Glomerular visceral epithelial cell (primary cell): ENCODE data around the gene ALAD.
"Not testable (repeated sequence)": the region's sequence is repeated elsewhere in the genome, so short reads cannot be mapped to it uniquely, and the experiment has no call there.

Experiments
- DNase-seq: peaks from one replicate; pipeline ENCODE4 v3.0.0-alpha.2; 2016; ENCODE audit errors: extremely low spot score

ALAD gene

GRCh38 chr9:113373676-113374392 lies 27.2 kb downstream of the ALAD start:
- DNase-seq = no peak

DNA sequence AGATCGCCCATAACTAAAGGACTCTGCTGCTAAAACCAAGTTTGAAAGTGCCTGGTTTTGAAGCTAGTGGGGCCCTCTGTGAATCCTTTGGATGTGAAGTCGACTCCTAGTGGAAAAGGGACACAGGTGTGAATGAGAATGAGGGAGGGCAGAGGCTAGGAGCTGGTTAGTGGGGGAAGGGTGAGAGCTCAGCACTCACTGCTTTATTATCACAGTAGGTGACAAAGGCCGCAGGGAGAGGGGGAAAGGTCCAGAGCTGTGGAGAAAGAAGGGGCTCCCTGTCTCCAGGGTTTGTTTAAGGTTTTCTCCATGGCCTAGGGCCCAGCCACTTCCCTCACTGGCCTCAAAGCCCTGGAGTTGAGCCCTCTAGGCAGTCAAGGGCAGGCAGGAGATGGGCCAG lies 27.8 kb downstream of the ALAD start:
- DNase-seq = no peak

- DNase-seq = no peak
Measured at GRCh38 chr9:113372059-113372458, 29.0 kb downstream of the ALAD start.

DNA sequence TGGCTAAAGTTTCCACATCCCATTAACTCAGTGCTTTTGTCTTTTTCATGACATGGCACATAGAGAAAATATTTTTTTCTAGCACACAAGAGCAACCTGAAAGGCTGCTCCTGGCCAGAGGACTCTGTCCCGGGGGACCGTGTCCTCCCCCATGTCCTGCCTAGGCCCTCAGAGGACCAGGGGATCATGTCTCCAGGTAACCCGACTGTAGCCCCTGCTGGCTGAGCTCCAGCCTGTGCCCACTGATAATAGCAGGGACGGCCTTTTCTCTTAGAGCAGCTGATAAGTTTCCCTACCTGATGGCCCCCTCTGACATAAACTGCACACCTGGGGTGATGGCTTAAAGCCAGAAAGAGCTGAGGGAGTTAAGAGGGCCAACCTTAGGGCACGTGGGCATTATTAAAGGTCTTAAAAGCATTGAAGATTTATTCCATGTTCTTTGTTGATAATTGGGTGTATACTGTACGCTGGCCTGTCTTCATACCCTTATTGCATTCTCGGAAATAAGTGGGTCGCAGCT lies 30.2 kb downstream of the ALAD start:
- DNase-seq = no peak

DNA sequence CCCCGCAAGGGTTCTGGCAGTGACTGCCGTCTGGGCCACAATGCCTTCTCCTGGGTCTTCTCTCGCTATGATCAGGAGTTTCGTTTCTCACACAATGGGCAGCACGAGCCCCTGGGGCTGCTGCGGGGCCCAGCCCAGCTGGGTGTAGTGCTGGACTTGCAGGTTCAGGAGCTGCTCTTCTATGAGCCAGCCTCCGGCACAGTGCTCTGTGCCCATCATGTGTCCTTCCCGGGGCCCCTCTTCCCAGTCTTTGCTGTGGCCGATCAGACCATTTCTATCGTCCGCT lies 31.3 kb downstream of the ALAD start:
- DNase-seq = no peak

DNA sequence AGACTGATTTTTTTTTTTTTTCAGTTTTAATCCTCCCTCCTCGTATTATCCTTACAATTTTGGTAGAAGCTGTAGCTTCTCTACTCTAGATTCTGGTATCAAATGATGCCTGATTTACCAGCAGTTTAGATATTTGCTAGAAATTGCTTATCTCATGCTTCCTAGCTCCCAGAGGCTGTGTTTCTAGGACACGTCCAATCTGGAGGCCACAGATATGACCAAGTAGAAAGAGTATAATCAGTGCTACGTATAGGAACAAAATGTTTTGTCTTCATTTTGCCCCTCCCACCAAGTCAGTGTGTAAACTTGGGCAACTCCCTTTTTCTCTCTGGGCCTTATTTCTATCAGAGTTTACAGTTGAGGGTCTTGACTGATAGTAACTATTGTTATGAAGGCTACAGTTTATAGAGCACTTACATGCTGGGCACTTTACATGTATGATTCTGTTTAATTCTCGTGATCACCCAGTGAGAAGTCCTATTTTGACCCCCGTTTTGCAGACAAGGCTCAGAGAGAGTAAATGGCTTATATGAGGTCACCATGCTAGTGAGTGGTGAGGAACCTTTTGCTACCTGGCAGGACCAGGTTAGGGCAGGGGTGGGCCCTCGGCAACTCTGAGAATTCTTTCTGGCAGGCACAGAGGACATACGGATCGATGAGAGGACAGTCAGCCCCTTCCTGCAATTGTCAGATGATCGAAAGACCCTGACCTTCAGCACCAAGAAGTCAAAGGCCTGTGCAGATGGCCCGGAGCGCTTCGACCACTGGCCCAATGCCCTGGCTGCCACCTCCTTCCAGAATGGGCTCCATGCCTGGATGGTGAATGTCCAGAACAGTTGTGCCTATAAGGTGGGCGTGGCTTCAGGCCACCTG lies 31.9 kb downstream of the ALAD start:
- DNase-seq = no peak

DNA sequence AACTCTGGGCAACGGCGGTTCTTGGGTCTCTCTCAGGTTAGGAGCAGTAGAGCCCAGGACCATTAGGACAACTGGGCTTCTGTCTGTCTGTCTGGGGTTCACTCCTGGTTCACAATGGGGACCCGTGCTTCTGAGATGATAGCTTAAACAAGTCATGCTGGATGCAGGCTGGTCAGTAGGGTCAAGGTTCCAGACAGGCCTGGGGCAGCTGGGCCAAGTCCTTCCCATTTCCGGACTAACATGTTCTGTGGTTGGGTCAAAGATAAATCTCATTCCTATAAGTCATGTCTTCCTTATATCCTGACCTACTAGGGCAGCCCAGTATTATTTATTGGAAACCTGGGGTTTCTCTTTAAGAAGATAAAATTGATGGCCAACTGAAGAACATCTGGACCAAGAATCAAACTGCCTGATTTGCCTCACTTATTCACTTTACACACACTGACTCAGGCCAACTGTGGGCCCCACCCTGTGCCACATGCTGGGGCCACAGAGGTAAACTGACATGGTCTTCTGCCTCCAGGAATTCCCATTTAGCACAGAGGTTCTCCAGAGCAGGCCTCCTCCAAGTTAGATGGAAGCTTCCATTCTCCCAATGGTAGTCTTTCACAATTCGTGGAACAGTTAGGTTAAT lies 32.6 kb downstream of the ALAD start:
- no peak for DNase-seq

DNA sequence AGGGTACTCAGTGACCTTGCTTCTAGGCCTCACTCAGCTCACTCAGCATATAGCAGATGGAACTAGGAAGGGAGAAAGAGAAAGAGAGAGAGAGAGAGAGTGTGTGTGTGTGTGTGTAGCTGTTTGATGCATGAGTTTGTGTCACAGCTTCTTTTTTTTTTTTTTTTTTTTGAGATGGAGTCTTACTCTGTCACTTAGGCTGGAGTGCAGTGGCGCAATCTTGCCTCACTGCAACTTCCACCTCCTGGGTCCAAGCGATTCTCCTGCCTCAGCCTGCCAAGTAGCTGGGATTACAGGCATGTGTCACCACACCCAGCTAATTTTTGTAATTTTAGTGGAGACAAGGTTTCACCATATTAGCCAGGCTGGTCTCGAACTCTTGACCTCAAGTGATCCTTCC lies 35.4 kb downstream of the ALAD start:
- DNase-seq = not testable (repeated sequence)

DNA sequence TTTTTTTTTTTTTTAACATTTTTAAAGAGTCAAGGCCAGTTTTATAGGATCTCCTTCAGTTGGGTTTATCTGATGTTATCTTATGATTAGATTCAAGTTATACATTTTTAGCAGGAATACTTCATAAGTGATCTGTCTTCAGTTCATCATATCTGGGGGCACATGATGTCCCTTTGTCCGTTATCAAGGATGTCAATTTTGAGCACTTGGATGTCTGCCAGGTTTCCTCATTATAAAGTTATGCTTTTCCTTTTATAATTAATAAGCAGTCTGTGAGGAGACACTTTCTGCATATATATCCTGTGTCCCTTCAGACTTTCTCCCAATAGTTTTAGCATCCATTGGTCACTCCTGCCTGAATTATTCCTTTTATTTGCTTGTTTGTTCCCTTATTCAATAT lies 36.1 kb downstream of the ALAD start:
- no peak for DNase-seq

- no peak for DNase-seq
Measured at GRCh38 chr9:113363336-113363735, 37.7 kb downstream of the ALAD start.

DNA sequence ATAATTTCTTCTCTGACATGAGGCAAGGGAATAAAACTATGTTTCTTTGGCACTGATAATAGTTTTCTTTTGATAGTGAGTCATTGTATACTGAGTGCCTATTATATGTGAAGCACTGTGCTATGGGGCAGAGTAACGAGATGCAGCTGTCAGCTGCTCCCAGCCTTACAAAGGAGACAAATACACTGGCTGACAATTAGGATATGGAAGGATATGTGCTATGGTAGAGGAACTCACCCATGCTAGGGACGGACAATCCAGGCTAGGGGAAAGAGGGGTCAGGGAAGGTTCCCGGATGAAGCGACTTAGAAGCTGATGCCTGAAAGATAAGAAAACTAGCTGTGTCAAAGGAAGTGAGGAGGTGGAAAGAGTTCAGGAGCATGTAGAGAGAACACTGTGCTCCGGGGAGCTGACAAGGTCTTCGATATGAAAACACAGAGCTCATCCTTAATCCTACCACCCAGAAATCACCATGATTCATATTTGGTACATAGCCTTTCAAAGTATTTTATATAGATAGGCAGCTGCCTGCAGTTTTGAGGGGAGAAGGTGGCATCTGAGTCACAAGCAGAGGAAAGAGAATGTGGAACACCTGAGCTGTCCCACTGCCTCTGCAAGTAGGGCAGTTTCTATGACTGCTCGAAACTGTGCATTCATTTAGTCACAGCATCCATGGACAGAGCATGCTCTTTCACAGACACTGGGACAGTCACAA lies 39.6 kb downstream of the ALAD start:
- no peak for DNase-seq

DNA sequence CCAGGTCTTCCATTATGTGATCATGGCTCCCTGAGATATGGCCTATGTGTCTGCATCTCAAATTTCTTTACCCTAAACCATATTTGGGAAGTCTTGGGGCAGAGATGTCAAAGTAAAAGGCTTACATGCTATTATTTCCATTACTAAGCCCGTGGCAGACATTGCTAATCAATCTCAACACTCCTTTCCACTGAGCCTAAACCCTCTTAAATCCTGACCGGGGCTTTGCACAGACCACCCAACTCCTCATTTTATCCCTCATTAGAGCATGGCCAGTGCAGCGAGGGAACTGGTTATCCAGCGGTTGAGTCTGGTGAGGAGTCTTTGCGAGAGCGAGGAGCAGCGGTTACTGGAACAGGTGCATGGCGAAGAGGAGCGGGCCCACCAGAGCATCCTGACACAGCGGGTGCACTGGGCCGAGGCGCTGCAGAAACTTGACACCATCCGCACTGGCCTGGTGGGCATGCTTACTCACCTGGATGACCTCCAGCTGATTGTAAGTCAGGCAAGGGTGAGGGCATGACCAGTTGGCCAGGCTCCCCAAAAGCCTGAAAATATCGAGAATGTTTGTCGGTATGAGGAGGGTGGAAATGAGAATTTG lies 40.7 kb downstream of the ALAD start:
- DNase-seq = no peak

- DNase-seq = no peak
Measured at GRCh38 chr9:113359385-113359784, 41.7 kb downstream of the ALAD start.

DNA sequence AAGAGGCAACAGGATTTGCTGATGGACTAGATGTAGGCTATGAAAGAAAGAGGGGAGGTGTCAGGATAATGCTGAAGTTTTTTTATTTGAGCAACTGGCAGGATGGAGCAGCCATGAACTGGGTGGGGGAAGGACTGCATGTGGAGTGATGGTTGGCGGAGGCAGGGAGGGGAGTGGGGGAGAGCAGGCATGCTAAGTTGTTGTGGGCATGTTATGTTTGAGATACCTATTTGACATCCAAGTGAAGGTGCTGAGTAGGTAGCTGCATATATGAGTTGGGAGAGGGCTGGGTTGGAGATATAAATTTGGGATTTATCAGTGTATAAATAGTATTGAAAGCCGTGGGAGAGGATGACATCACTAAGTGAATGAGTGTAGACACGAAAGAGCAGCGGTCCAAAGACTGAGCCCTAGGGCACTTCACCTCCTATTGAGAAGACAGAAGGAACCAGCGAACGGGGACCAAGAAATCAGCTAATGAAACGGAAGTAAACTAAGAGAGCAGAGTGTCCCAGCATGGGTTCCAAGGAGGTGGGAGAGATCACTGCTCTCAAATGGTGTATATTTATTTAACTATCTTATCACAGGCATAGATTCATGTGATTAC lies 44.3 kb downstream of the ALAD start:
- no peak for DNase-seq

DNA sequence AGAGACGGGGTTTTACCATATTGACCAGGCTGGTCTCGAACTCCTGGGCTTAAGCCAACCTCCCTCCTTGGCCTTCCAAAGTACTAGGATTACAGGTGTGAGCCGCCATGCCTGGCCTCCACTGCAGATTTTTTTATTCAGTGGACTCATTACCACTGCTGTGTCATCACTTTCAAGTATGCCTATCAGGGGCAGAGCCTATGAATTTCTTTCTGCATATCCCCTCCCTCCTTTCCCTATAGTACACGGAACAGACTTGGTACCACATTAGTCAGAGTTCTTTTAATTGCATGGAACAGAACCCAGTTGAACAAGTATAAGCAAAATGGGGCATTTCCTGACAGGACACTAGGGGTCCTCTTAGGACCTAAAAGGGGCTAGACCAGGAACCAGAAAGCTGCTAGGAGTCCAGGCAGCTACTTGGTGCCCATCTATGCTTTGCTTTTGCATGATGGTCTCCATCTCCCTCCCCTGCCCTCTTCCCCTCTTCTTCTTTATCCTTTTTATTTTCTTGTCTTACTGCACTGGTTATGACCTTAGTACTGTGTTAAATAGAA lies 46.0 kb downstream of the ALAD start:
- DNase-seq = peak; percentile 23

- no peak for DNase-seq
Measured at GRCh38 chr9:113352411-113352810, 48.7 kb downstream of the ALAD start.

GRCh38 chr9:113352006-113352405 lies 49.1 kb downstream of the ALAD start:
- no peak for DNase-seq

DNA sequence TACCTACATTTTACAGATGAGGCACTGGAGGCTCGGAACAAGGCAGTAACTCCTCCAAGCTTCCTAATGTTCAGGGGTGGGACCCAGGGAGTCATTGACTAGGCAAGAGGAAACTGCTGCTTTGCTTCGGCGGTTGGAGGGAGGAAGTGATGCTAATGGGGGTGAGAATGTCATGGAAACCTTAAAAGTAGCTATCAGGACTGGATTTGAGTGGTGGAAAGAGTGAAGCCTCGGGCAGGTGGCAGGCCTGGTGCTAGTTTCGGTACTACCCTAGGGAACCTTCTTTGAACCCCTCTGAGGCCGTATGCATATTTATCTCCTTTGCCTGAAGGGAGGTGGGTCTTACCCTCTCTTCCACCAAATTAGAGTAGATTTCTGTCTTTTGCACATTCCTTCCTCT lies 50.1 kb downstream of the ALAD start:
- no peak for DNase-seq

- no peak for DNase-seq
Measured at GRCh38 chr9:113350107-113350661, 50.9 kb downstream of the ALAD start.

- DNase-seq = peak; percentile 9
Measured at GRCh38 chr9:113349445-113350094, 51.5 kb downstream of the ALAD start, which contains the start of gene BSPRY. Gene BSPRY (plus strand): TSS chr9:113349541. CDS start chr9:113349580, 39 bp downstream.
